Astrocyte (in vitro differentiated cells and primary cell): ENCODE results near the gene HOXA6.

Experiments
- CTCF ChIP-seq: IDR thresholded peaks from 2 replicates; pipeline ENCODE4 v1.5.1; 2011; ENCODE audit warnings: low read depth, mild to moderate bottlenecking, inconsistent platforms, low read length, moderate library complexity; ENCODE audit not compliant: insufficient read depth
- EZH2 ChIP-seq: IDR thresholded peaks from 2 replicates; pipeline ENCODE4 v1.6.1; 2012; ENCODE audit warnings: mild to moderate bottlenecking, low read length, inconsistent platforms; ENCODE audit not compliant: insufficient read depth

GRCh38 chr7:27146491-27147198 is 929 bp downstream of the HOXA6 start:
- TF ChIP-seq CTCF (no peak), EZH2 (no peak)
